Measurements from ENCODE around the gene ZNF730.
A peak's percentile ranks its signal among the peaks of the same experiment; 100 is the strongest.
"Not testable (repeated sequence)": the region's sequence is repeated elsewhere in the genome, so short reads cannot be mapped to it uniquely, and the experiment has no call there.

The ZNF730 gene

DNA sequence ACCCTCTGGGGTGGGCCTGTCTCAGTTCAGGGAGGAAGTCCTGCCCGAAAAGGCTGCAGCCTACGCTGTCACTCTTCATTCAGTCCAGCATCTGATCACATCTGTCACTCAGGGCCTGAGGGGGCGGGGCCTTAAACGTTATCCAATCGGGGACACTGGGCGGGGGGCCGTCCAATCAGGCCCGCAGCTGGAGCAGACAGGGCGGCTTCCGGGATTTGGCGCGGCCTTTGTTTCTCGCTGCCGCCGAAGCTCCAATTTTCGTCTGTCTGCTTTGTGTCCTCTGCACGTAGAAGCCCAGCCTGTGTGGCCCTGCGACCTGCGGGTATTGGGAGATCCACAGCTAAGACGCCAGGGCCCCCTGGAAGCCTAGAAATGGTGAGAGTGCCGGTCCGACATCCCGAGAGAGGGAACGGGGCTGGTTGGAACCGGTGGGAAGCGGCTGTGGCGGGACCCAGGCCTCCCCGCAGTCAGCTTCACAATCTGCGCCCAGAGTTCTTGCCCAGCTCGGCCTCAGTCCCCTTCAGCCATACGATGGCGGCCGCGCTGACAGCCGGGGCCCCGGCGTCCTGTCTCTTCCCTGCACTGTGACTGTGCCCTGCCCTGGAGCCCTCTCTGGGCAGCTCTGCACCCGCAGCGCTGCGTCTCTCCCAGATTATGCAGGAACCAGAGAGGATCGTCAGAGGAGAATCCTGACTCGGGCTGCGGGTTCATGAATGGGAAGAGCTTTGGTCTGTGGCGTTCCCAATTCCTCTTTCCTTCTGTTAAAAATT is at the start of gene ZNF730:
Gene ZNF730, plus strand, starts transcription at position 224 of the 770 bp plus-strand sequence. Its CDS starts 149 bp downstream, at position 373.
- DNase-seq, result peak; percentile 37

DNA sequence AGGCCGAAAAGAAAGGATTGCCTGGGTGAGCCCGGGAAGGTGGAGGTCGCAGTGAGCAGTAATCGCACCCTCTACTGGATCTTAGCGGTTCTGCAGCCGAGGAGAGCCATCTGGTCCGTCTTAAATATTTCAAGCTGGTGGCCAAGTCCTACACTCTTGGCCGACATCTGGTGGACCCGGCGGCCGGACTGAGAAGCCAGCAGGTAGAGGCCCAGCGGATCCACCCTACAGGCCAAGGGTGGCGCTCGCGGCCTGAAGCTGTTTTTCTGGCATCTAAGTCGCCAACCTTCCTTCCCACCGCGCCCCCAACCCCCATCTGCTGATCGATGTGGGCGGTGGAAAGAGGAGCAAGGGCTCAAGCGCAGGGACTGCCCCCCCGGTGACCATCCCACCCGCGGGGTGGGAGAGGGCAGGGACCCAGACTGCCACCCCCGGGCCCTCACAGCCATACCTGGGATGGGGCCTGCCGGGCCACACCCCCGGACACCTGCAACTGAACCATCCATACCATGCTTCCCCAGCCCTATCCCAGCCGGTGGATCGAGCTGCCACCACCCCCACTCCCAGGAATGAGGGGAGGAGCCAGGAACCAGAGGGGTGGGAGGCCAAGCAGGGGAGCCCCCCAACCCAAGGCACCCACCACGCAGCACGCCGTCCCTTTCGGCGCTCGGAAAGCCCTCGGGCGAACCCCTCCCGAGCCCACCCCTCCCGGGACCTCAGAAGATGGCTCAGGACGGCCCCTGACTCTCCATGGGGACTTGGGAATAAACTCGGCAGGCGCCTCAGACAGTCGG is 46.3 kb upstream of the ZNF730 start:
- no peak for DNase-seq

DNA sequence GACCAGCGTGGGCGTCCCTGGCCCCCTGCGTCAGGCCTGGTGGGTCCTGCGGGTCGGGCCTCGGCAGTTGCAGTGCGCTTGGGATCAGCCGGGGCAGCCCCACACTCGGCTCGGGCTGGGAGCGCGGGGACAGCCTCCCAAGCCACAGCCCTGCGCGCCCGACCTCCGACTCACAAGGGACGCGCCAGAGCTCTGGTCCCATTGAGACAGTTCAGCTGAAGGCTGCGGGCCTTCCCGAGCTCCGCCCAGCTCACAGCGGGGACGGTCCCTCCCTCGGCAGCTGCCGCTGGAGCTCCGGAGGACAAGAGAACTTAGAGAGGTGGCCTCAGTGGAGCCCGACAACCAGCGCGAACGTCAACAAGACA is 45.7 kb upstream of the ZNF730 start:
- no peak for DNase-seq

DNA sequence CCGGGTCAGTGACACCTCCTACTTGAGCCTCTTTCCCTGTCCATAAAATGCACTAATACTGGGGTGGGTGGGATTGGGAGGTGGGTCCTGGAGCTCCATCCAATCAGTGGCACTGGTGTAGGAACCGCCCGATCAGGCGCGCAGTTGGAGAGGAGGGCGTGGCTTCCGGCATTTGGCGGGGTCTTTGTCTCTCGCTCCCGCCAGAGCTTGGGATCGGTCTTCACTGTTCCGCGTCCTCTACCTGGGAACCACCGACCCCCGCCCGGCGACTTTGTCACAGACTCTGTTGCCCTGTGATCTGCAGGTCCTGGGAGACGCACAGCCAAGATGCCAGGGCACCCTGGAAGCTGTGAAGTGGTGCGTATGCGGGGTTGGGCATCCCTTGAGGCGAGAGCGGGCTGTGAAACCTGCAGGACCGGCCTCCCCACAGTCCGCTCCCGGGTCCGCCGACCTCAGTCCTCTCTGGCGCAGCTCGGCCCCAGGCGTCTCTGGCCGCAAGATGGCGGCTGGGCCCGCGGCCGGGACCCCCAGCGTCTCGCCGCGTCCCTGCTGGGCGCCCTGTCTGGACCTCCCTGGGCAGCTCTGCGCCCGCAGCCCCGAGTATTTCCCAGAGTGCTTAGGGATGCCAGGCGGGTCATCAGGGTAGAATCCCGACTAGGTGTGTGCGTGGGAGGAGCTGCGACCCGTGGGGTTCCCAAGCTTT is 41.6 kb upstream of the ZNF730 start:
- no peak for DNase-seq

DNA sequence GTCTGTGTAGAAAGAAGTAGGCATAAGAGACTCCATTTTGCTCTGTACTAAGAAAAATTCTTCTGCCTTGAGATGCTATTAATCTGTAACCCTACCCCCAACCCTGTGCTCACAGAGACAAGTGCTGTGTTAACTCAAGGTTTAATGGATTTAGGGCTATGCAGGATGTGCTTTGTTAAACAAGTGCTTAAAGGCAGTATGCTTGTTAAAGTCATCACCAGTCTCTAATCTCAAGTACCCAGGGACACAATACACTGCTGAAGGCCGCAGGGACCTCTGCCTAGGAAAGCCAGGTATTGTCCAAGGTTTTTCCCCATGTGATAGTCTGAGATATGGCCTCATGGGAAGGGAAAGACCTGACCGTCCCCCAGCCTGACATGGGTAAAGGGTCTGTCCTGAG is 39.0 kb upstream of the ZNF730 start:
- not testable (repeated sequence) for DNase-seq

DNA sequence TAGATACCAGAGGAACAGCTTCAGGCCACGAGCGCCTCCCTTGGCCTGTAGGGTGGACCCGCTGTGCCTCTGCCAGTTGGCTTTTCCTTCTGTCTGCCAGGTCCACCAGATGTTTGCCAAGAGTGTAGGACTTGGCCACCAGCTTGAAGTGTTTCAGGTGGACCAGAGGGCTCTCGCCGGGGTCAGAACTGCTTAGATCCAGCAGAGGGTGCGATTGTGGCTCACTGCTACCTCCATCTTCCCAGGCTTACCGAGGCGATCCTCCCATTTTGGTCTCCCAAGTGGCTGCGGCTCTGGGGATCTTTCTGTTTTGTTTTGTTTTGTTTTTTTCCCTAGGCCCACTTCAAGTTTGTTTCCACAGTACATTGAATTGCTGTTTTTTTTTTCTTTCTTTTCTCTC is 23.0 kb upstream of the ZNF730 start:
- no peak for DNase-seq

DNA sequence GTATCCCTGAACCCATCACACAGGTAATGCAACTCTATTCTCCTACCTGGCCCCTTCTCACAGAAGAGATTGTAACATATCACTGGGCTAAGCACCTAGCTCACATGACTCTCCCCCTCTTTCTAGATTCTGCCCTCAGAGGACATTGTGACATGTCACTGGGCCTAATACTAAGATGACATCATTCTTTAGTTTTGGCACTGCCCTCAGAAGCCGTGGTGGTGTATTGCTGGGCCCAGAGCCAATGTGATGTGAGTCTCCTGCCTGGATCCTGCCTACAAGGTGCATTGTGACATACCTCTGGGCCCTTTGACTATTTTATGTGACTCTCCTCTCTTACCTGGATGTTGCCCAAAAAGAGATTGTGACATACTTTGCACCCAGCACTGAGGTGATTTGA is 21.4 kb upstream of the ZNF730 start:
- no peak for DNase-seq

DNA sequence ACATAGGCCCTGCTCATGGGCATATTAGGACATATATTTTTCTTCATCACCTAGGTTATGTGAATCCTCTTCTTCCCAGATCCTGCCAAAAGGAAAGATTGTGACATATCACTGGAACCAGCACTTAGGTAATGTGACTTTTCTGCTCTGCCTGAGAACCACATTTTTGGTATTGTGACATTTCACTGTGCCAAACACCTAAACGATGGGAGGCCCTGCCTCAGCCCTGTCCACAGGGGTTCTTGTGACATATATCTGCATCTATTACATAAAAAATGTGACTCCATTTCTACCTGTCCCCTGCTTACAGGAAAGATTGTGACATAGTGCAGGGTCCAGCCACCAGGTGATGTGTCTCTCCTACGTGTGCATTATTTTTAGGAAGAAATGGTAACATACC is 18.5 kb upstream of the ZNF730 start:
- no peak for DNase-seq

DNA sequence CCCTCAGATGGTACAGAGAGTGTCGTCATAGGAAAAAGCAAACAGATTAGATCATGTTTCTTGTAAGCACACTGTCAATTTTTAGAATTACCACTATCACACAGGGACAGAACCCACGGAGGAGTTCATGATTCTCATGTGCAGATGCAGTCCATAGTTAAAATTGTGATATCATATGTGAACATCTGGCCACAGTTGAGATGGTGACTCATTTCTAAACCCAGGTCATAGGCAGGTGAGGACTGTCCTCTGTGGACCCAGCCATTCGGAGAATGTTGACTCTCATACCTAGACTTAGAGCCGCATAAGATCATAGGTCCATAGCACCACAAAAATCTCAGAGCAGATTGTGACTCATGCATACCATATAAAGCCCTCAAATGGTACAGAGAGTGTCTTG is 17.8 kb upstream of the ZNF730 start:
- no peak for DNase-seq

DNA sequence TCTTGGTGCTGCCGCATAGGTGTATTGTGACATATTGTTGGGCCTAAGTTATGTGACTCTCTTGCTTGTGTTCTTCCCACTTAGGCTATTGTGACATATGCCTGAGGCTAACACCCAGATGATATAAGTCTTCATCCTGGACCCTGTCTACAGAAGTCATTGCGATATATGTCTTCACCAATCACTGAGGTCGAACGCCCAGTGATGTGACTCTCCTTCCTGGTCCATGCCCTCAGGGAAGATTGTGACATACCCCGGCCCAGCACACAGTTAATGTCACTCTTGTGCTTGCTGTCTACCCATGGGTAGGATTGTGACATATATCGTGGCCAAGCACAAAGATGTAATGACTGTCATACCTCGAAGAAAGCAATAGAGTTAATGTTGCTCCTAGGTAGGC is 16.9 kb upstream of the ZNF730 start:
- DNase-seq, result no peak

DNA sequence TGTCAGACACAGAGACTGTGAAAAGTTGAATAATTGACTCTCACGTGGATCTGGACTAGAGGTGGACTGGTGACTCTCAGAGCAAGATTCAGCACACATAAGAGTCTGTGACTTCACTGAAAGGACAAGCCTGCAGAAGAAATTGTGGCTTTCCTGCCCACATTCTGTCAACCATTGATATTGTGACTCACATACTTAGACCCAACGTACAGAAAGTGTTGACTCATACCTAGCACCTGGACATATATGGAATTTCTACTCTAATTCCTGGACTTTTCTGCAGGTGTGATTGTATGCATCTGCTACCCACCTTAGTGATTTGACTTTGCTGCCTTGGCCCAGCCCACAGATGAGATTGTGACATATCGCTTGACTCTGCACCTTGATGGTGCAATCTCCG is 15.6 kb upstream of the ZNF730 start:
- no peak for DNase-seq

DNA sequence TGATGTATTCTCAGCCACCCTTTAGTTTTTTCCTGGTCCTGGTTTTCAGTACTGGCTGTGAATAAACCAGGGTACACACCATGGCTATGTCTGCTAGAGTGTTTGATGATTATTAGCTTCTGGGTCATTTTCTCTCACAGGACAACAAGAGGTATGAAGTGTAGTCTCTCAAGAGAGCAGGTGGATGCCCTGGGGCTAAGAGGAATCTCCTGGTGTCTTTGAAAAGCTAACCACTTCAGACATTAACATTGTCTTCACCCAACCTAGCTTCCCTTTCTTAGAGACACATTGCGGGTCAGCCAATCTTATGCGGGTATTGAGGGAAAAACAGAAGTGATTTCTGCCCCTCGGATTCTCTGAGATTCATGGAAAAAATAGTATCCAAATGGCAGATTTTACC is 1.6 kb downstream of the ZNF730 start:
- no peak for DNase-seq

DNA sequence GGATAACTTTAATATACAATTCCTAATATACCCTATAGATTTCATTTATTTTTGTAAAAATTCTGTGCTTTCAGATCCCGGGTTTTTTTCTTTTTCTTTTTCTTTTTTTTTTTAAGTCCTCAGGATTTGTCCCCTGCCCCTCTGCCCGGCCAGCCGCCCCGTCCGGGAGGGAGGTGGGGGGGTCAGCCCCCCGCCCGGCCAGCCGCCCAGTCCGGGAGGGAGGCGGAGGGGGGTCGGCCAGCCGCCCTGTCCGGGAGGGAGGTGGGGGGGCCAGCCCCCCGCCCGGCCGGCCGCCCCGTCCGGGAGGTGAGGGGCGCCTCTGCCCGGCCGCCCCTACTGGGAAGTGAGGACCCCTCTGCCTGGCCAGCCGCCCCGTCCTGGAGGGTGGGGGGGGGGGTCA is 17.4 kb downstream of the ZNF730 start:
- not testable (repeated sequence) for DNase-seq

DNA sequence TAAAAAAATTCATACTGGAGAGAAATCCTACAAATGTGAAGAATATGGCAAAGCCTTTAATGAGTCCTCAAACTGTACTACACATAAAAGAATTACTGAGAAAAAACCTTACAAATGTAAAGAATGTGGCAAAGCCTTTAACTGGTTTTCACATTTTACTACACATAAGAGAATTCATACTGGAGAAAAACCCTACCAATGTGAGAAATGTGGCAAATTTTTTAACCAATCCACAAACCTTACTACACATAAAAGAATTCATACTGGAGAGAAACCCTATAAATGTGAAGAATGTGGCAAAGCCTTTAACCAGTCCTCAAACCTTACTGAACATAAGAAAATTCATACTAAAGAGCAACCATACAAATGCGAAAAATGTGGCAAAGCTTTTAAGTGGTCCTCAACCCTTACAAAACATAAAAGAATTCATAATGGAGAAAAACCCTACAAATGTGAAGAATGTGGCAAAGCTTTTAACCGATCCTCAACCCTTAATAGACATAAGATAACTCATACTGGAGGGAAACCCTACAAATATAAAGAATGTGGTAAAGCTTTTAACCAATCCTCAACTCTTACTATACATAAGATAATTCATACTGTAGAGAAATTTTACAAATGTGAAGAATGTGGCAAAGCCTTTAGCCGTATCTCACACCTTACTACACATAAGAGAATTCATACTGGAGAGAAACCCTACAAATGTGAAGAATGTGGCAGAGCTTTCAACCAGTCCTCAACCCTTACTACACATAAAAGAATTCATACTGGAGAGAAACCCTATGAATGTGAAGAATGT is 29.0 kb downstream of the ZNF730 start:
- no peak for DNase-seq

DNA sequence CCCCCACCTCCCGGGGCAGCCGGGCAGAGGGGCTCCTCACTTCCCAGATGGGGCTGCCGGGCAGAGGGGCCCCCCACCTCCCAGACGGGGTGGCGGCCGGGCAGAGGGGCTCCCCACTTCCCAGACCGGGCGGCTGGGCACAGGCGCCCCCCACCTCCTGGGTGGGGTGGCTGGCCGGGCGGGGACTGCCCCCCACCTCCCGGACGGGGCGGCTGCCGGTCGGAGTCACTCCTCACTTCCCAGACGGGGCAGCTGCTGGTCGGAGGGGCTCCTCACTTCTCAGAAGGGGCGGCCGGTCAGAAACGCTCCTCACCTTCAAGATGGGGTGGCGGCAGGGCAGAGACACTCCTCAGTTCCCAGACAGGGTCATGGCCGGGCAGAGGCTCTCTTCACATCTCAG is 43.9 kb downstream of the ZNF730 start:
- DNase-seq, result no peak

DNA sequence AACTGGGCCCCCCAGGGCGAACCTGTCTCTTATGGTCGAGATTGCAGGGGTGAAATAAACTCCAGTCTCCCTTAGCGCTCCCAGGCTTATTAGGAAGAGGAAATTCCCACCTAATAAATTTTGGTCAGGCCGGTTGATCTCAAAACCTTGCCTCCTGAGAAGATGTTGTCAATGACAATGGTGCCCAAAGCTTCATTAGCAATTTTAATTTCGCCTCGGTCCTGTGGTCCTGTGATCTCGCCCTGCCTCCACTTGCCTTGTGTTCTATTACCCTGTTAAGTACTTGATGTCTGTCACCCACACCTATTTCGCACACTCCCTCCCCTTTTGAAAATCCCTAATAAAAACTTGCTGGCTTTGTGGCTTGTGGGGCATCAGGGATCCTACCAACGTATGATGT is 51.5 kb downstream of the ZNF730 start:
- DNase-seq, result not testable (repeated sequence)

DNA sequence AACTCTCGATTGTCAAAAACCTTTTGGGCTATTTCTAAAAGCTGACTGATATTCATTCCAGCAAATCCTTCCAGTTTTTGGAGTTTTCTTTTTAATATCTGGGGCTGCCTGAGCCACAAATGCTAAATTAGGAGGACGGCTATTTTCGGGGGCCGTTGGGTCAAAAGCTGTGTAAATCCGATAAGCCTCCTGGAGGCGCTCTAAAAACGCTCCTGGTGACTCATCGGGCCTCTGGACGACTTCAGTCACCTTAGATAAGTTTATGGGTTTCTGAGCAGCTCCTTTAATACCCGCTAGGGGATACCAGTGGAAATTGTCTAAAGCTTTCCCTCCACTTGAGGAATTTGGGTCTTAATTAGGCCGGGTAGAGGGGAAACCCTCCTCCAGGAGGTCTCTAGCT is 66.4 kb downstream of the ZNF730 start:
- DNase-seq, result no peak

DNA sequence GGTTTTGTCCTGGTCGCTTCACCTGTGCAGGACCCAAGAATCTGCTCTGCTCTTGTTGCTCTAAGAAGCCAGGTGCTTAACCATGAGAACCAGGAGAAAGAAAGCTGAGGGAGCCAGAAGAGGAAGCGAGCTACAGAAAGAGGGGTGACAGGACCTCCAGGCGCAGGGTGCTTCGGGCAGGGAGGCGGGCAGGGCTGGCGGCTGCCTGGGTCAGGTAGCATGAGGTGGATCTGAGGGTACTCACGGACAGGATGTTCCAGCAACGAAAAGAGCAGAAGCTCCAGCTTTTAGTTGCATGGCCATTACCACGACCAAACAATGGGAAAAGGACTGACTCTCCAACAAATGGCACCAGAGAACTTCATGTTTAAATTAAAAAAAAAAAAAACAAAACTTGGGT is 73.5 kb downstream of the ZNF730 start:
- DNase-seq, result no peak

All from stimulated activated CD4-positive, alpha-beta T cell treated with anti-CD3 and anti-CD28 coated beads, Interleukin-12 subunit alpha, Interleukin-12 subunit beta, amount 100 ng/mL, for 4 hours (primary cell).